HPDE6-E6E7 (cell line): ENCODE measurements around the gene PPEF2.
"Not testable (repeated sequence)": the region's sequence is repeated elsewhere in the genome, so short reads cannot be mapped to it uniquely, and the experiment has no call there.

Experiments used
- DNase-seq: peaks from one replicate; pipeline ENCODE4 v3.0.0; 2011; ENCODE audit warnings: missing footprints; ENCODE audit errors: extremely low spot score

Gene PPEF2

GRCh38 chr4:75902352-75902751 lies at the start of gene PPEF2:
Gene PPEF2 (minus strand): TSS chr4:75902452. CDS start chr4:75896325, 6,127 bp downstream.
- DNase-seq = no peak

- DNase-seq = no peak
Observed at GRCh38 chr4:75950213-75950815, 48.1 kb upstream of the PPEF2 start.

GRCh38 chr4:75948822-75949444 lies 46.7 kb upstream of the PPEF2 start:
- DNase-seq = no peak

DNA sequence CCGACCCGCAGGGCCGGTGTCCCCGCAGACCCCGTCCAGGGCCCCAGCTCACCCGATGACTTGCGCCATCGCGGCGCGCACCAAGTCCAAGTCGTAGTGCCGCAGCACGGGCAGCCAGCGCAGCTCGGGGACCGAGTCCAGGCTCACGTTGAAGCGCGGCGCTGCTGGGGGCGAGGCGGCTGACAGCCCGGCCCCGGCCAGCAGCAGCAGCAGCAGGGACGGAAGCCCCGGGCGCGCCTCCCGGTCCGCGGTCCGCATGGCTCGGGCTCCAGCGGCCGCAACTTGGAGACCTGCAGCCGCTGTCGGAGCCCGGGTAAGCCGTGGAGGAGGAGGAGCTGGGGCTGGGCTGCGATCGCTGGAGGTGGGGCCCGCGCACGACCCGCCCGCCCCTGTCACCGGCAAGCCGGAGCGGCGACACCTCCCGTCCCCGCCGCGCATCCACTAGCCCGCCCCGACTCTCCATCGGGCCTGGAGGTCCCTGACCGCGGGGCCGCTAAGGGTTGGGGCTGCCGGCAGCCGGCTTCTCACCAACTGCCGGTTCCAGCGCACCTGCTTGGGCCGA lies 38.5 kb upstream of the PPEF2 start, which contains the start of gene NAAA:
TSS of gene NAAA (minus strand) at position 322 of the 562 bp plus-strand sequence. CDS start at position 258, 64 bp downstream.
- peak; percentile 72 for DNase-seq

DNA sequence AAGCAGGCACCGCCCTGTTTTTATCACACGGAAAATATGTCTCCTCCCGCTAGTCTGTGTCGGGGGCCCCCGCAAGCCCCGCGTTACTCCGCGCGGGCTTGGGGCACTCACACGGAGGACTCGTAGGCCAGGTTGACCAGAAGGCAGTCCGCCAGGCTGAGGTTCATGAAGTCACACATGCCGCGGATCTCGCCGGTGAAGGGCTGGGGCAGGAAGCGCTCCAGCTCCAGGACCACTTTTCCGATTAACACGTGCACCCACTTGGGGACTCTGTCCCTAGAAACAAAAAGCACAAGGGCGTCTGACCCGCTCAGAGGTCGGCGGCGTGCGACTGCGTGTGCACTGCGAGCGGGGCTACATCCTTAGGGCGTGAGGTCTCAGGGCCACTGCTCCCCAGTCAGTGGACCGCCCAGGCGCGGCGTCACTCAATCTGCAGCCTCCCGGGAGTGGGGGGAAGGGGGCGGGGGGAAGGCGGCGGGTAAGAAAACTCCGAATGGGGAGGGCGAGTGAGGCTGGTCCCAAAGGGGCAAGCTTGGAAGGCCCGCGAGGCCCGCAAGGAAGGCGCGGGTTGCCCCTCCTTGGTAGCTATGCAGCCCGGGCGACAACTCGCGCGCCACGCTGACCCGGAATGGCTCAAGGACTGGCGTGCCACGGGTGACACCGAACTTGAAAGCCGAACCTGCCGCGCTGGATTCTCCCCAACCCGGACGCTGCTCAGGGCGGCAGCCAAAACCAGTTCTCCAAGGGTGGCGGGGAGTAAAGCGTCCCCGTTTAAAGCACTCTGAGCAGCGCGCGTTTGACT lies 37.8 kb upstream of the PPEF2 start:
- DNase-seq = peak; percentile 79

DNA sequence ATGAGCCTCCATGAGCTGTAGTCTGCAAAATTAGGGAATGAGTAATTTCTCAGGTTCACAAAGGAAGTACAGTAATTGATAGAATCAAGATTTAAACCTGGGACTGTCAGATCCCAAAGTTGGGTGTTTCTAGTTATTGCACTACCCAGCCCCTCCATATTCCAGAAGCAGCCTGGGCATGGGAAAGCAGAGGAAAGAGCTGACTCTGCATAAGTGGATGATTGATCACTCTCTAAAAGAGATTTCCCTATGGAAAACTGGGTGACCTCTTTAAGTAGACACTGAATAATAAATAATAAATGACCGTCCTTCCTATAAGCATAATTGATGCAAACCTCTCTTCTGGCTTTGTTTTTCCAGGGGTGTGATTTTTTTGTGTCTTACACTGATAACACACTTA lies 33.4 kb upstream of the PPEF2 start:
- no peak for DNase-seq

DNA sequence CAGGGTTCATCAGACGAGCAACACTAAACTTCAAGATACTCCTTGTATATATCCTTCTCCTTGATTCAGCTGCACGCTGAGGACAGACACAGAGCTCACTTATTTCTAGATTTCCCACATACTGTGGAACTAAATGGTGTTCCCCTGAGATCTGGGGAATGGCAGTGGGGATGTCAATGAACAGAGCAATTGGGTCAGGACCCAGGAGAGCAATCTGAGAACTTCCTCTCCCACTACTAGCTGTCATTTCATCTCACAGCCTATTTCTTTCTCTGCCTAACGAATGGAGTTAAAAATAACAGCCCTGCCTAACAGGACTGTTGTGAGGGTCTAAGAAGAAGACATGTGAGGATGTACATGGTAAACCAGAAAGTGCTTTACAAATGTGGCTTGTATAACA lies 27.9 kb upstream of the PPEF2 start:
- DNase-seq = no peak

DNA sequence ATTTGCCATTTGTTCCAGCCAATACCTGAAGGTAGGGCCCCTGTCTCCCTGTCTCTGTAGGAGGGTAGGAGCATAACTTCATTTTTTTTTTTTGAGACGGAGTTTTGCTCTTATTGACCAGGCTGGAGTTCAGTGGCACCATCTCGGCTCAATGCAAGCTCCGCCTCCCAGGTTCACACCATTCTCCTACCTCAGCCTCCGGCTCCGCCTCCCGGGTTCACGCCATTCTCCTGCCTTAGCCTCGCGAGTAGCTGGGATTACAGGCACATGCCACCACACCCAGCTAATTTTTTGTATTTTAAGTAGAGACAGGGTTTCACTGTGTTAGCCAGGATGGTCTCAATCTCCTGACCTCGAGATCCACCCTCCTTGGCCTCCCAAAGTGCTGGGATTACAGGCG lies 22.7 kb upstream of the PPEF2 start:
- not testable (repeated sequence) for DNase-seq

DNA sequence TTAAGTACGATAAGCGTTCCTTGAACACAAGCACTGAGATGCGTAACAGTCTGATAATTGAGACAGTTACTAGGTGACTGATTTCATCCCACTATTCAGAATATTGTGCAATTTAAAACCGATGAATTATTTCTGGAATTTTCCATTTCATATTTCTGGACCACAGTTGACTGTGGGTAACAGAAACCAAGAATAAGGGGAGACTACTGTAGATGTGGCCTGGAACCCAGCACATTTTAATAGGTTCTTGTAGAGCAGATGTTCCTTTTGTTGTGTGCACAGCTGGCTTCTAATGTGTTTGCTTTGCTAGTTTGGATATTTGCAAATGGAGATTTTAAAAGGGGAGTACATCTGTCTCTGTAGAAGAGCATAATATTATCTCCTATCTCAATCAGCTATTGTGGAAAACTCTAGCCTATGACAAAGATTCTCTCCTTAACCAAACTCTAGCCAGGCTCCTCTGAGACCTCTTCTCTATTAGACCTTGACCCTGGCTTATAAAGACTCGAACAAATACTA lies 22.1 kb upstream of the PPEF2 start:
- no peak for DNase-seq

GRCh38 chr4:75922588-75922987 lies 20.3 kb upstream of the PPEF2 start:
- no peak for DNase-seq

DNA sequence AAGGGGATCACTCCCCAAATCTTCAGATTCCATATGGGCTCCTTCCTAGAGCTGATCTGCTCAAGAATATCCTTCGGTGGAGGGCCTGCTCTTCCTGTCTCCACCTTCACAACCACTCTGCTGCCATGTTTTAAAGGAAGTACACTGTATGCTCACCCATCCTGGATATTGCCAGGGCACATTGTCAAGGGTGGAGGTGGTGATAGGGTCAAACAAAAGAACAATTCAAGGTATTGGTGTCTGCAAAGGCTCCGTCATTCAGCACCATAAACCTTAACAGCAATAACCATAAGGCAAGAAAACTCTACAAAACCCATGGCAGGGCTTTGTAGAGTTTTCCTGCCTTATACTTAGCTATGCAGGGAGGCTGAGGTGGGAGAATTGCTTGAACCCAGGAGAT lies 19.7 kb upstream of the PPEF2 start:
- no peak for DNase-seq

- no peak for DNase-seq
Observed at GRCh38 chr4:75920327-75920726, 18.1 kb upstream of the PPEF2 start.

GRCh38 chr4:75919920-75920319 lies 17.7 kb upstream of the PPEF2 start:
- DNase-seq = no peak

DNA sequence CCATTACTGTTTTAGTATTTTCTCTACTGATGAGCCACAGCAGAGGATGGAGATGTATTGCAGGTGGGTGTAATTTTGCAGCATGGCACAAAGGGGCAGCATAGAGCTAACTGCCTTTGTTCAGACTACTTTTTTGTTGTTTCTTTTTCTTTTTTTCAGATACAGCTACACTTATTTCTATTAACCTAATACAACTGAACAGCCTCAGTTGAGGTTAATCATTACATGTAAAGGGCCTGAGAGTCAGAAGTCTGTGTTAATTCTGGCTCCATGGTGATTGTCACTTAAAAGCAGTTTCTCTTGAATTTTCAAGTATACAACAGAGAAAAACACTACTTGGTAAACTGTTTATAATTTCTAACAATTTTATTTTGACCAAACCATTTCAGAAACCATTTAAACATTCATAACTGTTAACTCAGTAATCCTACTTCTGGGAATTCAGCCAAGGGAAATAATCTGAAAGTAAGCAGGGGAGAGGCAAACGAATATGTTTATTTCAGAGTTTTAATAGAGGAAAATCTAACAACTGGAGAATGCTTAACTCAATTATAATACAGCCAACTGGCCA lies 13.9 kb upstream of the PPEF2 start:
- peak; percentile 55 for DNase-seq

DNA sequence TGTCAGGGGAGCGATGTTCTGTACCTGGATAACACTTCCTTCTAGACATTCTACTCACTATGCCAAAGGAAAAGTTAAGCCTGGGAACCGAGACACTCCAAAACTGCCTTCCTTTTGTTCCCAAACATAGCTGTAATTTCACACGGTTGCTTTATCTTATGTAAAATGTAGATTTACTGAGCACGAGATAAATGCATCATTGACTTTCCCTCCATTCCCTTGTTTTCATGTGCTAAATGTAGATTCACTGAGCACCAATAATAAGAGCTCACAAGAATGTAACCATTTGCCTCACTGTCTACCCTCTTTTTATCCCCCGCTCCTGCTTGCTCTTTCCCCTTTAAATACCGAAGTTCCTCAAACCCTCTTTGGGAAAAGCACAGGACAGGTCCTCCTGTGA lies 10.7 kb upstream of the PPEF2 start:
- no peak for DNase-seq

DNA sequence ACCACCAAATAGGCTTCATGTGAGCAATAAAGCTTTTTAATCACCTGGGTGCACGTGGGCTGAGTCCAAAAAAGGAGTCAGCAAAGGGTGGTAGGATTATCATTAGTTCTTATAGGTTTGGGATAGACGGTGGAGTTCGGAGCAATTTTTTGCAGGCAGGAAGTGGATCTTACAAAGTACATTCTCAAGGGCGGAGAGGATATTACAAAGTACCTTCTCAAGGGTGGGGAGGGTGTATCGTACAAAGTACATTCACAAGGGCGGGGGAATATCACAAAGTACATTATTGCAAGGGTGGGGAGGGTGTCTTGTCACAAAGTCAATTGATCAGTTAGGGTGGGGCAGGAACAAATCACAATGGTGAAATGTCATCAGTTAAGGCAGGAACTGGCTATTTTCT lies 8.6 kb upstream of the PPEF2 start:
- DNase-seq = not testable (repeated sequence)

- no peak for DNase-seq
Observed at GRCh38 chr4:75909405-75909804, 7.2 kb upstream of the PPEF2 start.

DNA sequence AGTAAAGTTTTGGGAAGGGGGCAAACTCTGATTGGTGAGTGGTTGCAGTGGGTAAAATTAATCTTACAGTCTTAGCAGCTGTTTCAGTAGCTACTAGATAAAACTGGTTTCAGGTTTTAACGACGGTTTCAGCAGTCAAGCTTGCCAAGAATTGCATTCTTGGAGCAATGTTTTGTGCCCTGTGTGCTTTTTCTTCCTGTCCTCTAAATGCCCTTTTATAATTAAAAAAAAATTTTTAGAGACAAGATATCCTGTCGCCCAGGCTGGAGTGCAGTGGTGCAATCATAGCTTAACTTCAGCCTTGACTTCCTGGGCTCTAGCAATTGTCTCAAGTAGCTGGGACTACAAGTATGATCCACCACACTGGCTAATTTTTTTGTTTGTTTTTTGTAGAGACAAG lies 6.3 kb upstream of the PPEF2 start:
- no peak for DNase-seq

- no peak for DNase-seq
Observed at GRCh38 chr4:75907966-75908365, 5.7 kb upstream of the PPEF2 start.

GRCh38 chr4:75904076-75904475 lies 1.8 kb upstream of the PPEF2 start:
- no peak for DNase-seq

GRCh38 chr4:75898536-75898935 lies 3.7 kb downstream of the PPEF2 start:
- DNase-seq = no peak

DNA sequence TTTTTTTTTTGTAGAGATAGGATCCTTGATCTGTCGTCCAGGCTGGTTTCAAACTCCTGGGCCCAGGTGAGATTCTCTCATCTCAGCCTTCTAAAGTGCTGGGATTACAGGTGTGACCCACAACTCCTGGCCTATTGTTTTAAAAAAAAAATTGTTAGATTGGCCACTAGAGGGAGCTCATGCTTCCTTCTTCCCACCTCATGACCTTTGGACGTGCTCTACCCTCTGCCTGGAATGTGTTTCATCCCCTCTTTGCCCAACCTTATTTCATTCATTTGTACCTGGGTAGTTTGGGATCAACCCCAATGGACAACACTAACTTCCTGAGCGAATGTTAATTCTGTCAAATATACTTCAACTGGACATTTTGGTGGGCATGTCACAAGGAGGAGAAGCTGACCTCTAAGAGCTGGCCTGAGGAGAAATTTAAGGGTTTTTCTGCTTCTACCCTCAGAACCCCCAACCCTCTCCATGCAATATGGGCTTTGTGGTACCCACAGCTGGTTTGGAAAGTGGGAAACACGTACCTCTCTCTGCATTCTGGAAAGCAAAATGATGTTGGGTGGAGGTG lies 6.4 kb downstream of the PPEF2 start:
- DNase-seq = peak; percentile 19
